Psoas muscle (tissue), 8 donors: ENCODE results near the gene GDF9. TPM values are rescaled to one million over a fixed set of nuclear protein-coding genes. Genes with fewer than 3 reads are reported as not detected.

ENCODE experiments used
- ATAC-seq, 4 donors: fragments of 200-7000 bp; cut with Tn5 transposase; one replicate each; pipeline ENCODE4 v1.9.1; 2020; ENCODE audit warnings: moderate library complexity in 3 of 4, mild to moderate bottlenecking in 2 of 4
- DNase-seq, 2 donors: peaks; one replicate each; pipeline ENCODE4 v3.0.0-alpha.2; 2020
- H3K27ac ChIP-seq: fragments of 200-600 bp; one replicate; pipeline ENCODE4 v1.8.0; 2022
- H3K27me3 ChIP-seq, 3 donors: fragments of 200-600 bp in 1 of 3; one replicate each; pipeline versions ENCODE4 v1.6.1 to v1.8.0; 2013 to 2022; ENCODE audit warnings: low read length in 2 of 3, mild to moderate bottlenecking in 2 of 3, moderate library complexity in 1 of 3; ENCODE audit not compliant: insufficient read depth in 3 of 3
- H3K36me3 ChIP-seq, 2 donors: fragments of 200-600 bp in 1 of 2; one replicate each; pipeline versions ENCODE4 v1.6.1 to v1.8.0; 2013 to 2022; ENCODE audit warnings: low read depth in 1 of 2, mild to moderate bottlenecking in 1 of 2, moderate library complexity in 1 of 2; ENCODE audit not compliant: insufficient read depth in 1 of 2
- H3K4me1 ChIP-seq: fragments of 200-600 bp; one replicate; pipeline ENCODE4 v1.8.0; 2022
- H3K4me3 ChIP-seq: fragments of 200-600 bp; one replicate; pipeline ENCODE4 v1.8.0; 2022; ENCODE audit warnings: mild to moderate bottlenecking
- H3K9me3 ChIP-seq: fragments of 200-600 bp; one replicate; pipeline ENCODE4 v1.8.0; 2022
- WGBS, 3 donors: extraction: QIAGEN DNeasy Blood & Tissue Kit; methylation state at CpG; one replicate each; pipeline versions ENCODE4 v1.1.6 to v1.1.7; 2013; 5-methylcytosine and 5-hydroxymethylcytosine counted together
- intact Hi-C, 2 donors: fragments of 100-400 bp; cut with DNase I; formaldehyde crosslinking; loops; one replicate each; pipeline versions ENCODE4 v1.11.0 to v1.14.2; 2022
- polyA plus RNA-seq, 3 donors: library from polyadenylated mRNA; stranded (reverse); fragments of 200-250 nt; gene quantifications; one replicate each; pipeline ENCODE4 v1.2.3, GENCODE V29; 2013
- total RNA-seq, 4 donors: library from RNA; stranded (reverse); fragmentation: NEBNext Ultra II Directional in 2 of 4; extraction: Animal tissue kit (Norgen Biotek cat#: 25700) in 2 of 4; gene quantifications; one replicate each; pipeline versions ENCODE4 v1.2.1 to v1.2.4, GENCODE V29; 2021 to 2023
- TF ChIP-seq, protein P1 (sequence below): fragments of 200-600 bp; IDR thresholded peaks from one replicate; pipeline ENCODE4 v1.8.0; 2022; ENCODE audit warnings: antibody characterized with exemption
- donor health status: healthy with polysubstance abuse.
- donor health status: DM: no; HTN: no; CAD: no; lungs with moderate emphysema.
- donor health status: Bipolar disorder and iron deficiency.
- donor health status: healthy.
- donor health status: DM: yes; HTN: yes; CAD: no.
- donor health status: DM: no; HTN: no; CAD: no.
- donor health status: DM: no; HTN: no; CAD: no.
- donor health status: DM: yes; HTN: yes; CAD: no.

The GDF9 gene
- total and polyA plus RNA-seq, 7 donors = 0.07 to 1.2 (median 0.65) TPM

- peaks cover 5% of the 10 kb centered on the region for H3K4me1 ChIP-seq
- peaks cover 0 to 48% (median 5%) of the 10 kb centered on the region in 3 donors for H3K27me3 ChIP-seq
- DNase-seq = no peak
- no peaks in the 10 kb centered on the region for H3K36me3 ChIP-seq
- 78 to 88% (median 79%) methylated on average over 6 of the region's 6 CpGs for WGBS, 3 donors
- no peak overlapping the region for H3K27ac ChIP-seq
- intact Hi-C loops = loop anchor here in 1 of 2 donors (5.0 kb wide), 1 partner anchor 56 kb away; no protein-coding TSS in a partner anchor
- no peak for ATAC-seq
- no peaks in the 10 kb centered on the region for H3K9me3 ChIP-seq
- H3K4me3 ChIP-seq = no peak overlapping the region
- TF ChIP-seq, protein P1, sequence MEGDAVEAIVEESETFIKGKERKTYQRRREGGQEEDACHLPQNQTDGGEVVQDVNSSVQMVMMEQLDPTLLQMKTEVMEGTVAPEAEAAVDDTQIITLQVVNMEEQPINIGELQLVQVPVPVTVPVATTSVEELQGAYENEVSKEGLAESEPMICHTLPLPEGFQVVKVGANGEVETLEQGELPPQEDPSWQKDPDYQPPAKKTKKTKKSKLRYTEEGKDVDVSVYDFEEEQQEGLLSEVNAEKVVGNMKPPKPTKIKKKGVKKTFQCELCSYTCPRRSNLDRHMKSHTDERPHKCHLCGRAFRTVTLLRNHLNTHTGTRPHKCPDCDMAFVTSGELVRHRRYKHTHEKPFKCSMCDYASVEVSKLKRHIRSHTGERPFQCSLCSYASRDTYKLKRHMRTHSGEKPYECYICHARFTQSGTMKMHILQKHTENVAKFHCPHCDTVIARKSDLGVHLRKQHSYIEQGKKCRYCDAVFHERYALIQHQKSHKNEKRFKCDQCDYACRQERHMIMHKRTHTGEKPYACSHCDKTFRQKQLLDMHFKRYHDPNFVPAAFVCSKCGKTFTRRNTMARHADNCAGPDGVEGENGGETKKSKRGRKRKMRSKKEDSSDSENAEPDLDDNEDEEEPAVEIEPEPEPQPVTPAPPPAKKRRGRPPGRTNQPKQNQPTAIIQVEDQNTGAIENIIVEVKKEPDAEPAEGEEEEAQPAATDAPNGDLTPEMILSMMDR = no peak
These were observed 39.7 kb downstream of the GDF9 start for GRCh38 chr5:132826424-132827082.

DNA sequence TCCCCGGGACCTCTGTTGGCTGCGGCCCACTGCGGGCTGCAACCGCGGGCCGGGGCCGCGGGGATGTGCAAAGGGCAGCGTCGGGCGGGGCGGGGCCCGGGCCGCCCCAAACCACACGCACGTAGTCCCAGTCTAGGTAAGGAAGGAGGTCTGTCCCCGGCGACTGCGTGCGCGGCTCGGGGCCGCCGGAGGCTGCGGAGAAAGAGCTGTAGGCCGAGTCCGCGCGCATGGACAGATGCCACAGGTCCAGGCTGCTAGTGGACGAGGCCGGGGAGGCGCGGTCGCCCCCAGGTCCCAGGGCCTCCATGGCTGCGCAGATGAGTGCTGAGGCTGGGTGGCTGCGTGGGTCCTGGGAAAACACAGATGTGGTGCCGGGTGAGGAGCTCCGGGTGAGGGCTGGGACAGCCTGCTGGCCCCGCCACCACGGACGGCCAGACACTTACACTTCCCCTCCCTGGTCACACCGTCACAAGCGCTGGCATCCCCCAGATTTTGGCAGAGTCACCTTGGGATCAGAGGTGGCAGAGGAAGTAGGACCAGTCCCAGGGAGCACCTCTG, 40.4 kb downstream of the GDF9 start:
- TF ChIP-seq, protein P1 = no peak
- Histone ChIP-seq H3K4me1 (peaks cover 5% of the 10 kb centered on the region), H3K4me3 (no peak overlapping the region), H3K27me3 (peaks cover 0 to 48% (median 5%) of the 10 kb centered on the region in 3 donors), H3K27ac (no peak overlapping the region), H3K9me3 (no peaks in the 10 kb centered on the region), H3K36me3 (no peaks in the 10 kb centered on the region)
- WGBS, 3 donors = 40 to 55% (median 46%) methylated on average over 43 of the region's 43 CpGs
- DNase-seq (no peak), ATAC-seq (no peak)
- intact Hi-C loops = loop anchor here in 1 of 2 donors (5.0 kb wide), 1 partner anchor 56 kb away; no protein-coding TSS in a partner anchor

DNA sequence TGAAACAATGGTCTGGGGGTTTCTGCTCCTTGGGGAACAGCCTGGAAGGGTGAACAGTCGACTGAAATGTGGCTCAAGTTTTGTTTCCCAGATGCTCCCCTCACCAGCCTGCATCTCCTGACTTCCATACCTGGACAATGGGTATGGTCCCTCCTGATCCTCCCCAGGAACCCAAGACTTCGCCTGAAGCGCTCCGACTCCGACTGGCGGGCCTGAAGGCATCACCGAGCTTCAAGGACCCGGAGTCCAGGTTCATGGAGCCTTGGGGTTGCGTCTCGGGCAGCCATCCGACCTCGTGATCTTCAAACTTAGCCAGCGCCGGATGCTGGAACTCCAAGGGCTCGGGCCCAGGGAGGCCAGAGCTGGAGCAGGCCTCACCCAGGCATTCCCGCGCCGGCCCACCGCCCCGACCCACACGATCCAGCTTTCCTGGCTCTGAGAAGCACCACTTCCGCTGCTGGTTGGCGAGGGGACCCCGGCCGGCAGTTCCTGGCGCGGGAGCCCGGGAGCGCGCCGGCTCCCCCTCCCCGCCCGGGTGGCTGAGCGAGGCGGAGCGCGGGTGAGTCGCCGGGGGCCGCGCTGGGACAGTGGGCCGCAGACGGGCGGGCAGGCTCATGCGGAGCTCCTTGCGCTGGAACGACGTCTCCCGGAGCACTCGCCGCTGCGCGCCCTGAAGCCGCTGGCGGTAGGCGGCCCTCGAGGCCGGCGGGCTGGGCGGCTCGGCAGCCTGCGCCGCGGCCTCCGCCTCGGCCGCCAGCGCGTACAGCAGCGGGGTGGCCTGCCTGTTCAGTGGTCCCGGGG, 41.0 kb downstream of the GDF9 start:
- Histone ChIP-seq H3K27me3 (peaks cover 0 to 41% (median 4%) of the 10 kb centered on the region in 3 donors), H3K36me3 (no peaks in the 10 kb centered on the region), H3K4me3 (no peak overlapping the region), H3K27ac (no peak overlapping the region), H3K4me1 (peaks cover 5% of the 10 kb centered on the region), H3K9me3 (no peaks in the 10 kb centered on the region)
- intact Hi-C loops = loop anchor here in 1 of 2 donors (5.0 kb wide), 1 partner anchor 57 kb away; no protein-coding TSS in a partner anchor
- DNase-seq = no peak
- TF ChIP-seq, protein P1 = no peak
- 52 to 64% (median 60%) methylated on average over 64 to 71 of the region's 71 CpGs for WGBS, 3 donors
- ATAC-seq = no peak

- ATAC-seq (no peak), DNase-seq (no peak)
- TF ChIP-seq, protein P1 = no peak
- H3K4me1 ChIP-seq = peaks cover under 1% of the 10 kb centered on the region
- no peaks in the 10 kb centered on the region for H3K36me3 ChIP-seq
- WGBS, 3 donors = 93 to 98% (median 95%) methylated on average over 3 of the region's 3 CpGs
- intact Hi-C loops = loop anchor here in 1 of 2 donors (5.0 kb wide), 2 partner anchors 167 to 297 kb away; partner anchors contain the start of gene IL13
- no peaks in the 10 kb centered on the region for H3K9me3 ChIP-seq
- no peak overlapping the region for H3K4me3 ChIP-seq
- H3K27me3 ChIP-seq = peaks cover 0 to 35% (median 3%) of the 10 kb centered on the region in 3 donors
- H3K27ac ChIP-seq = no peak overlapping the region
These were observed 41.8 kb downstream of the GDF9 start for GRCh38 chr5:132824426-132824825.
